Vagina (tissue), 2 donors: ENCODE measurements around the gene PPDPF. TPM values are rescaled to one million over a fixed set of nuclear protein-coding genes. Genes with fewer than 3 reads are reported as not detected.

Experiments used
- DNase-seq, 2 donors: peaks; one replicate each; pipeline ENCODE4 v3.0.0-alpha.2; 2017; ENCODE audit errors: extremely low spot score in 2 of 2
- H3K27ac ChIP-seq: fragments of 200-600 bp; sonication (generic); one replicate; pipeline ENCODE4 v1.5.1; 2019
- H3K27me3 ChIP-seq: fragments of 200-600 bp; sonication (generic); one replicate; pipeline ENCODE4 v1.5.1; 2019
- H3K36me3 ChIP-seq, 2 donors: fragments of 200-600 bp; sonication (generic); one replicate each; pipeline ENCODE4 v1.5.1; 2017 to 2019
- H3K4me1 ChIP-seq: fragments of 200-600 bp; sonication (generic); one replicate; pipeline ENCODE4 v1.5.1; 2019
- H3K4me3 ChIP-seq, 2 donors: fragments of 200-600 bp; sonication (generic); 1 replicate in 1 of 2; 2 replicates in 1 of 2; pipeline ENCODE4 v1.5.1; 2016 to 2019
- H3K9me3 ChIP-seq: fragments of 200-600 bp; sonication (generic); one replicate; pipeline ENCODE4 v1.5.1; 2019
- CTCF ChIP-seq, 3 experiments: fragments of 450-650 bp in 2 of 3; fragments of 200-600 bp in 1 of 3; sonication (generic) in 1 of 3; IDR thresholded peaks; one replicate each; pipeline ENCODE4 v1.5.1; 2017 to 2019; ENCODE audit warnings: antibody characterized with exemption in 3 of 3, mild to moderate bottlenecking in 2 of 3, moderate library complexity in 2 of 3
- POLR2A ChIP-seq, 2 donors: fragments of 450-650 bp; IDR thresholded peaks; one replicate each; pipeline ENCODE4 v1.6.1; 2017; ENCODE audit warnings: antibody characterized with exemption in 2 of 2, mild to moderate bottlenecking in 2 of 2, moderate library complexity in 2 of 2
- POLR2AphosphoS5 ChIP-seq, 2 donors: sonication (generic); formaldehyde crosslinking; IDR thresholded peaks; one replicate each; pipeline ENCODE4 v1.9.0; 2017; ENCODE audit warnings: antibody characterized with exemption in 2 of 2, mild to moderate bottlenecking in 2 of 2, low read depth in 1 of 2; ENCODE audit not compliant: insufficient read depth in 1 of 2
- intact Hi-C: fragments of 100-400 bp; cut with DNase I; formaldehyde crosslinking; loops from one replicate; pipeline ENCODE4 v1.15.1; 2023
- total RNA-seq: library from RNA; depleted of rRNA; stranded (reverse); fragments of >200 nt; gene quantifications from one replicate; pipeline ENCODE4 v1.2.3, GENCODE V29; 2016

PPDPF gene
- total RNA-seq, 1 donor from 2014 or later = 198 TPM

- H3K36me3 ChIP-seq = no peaks in the 10 kb centered on the region
- H3K4me3 ChIP-seq = peak within 1 kb of the TSS; percentile 61 to 63
- peaks cover 24% of the 10 kb centered on the region for H3K4me1 ChIP-seq
- H3K27me3 ChIP-seq = peaks cover 5% of the 10 kb centered on the region
- no peaks in the 10 kb centered on the region for H3K9me3 ChIP-seq
- H3K27ac ChIP-seq = peak within 1 kb of the TSS; percentile 30
- intact Hi-C loops = no loop called here
- TF ChIP-seq POLR2A (IDR thresholded peaks at IDR 0.05) = no peak
- TF ChIP-seq POLR2AphosphoS5 (IDR thresholded peaks at IDR 0.05; ENCODE audit: insufficient read depth in 1 of 2, low read depth in 1 of 2) = peak in 1 of 2 donors; percentile 27
- TF ChIP-seq CTCF (IDR thresholded peaks at IDR 0.05) = no peak
- DNase-seq = no peak
These were observed 33.3 kb downstream of the PPDPF start, which contains the start of gene FNDC11 for GRCh38 chr20:63553933-63554290. FNDC11 (plus strand) TSS chr20:63554159; CDS start chr20:63555664, 1,505 bp downstream.

DNA sequence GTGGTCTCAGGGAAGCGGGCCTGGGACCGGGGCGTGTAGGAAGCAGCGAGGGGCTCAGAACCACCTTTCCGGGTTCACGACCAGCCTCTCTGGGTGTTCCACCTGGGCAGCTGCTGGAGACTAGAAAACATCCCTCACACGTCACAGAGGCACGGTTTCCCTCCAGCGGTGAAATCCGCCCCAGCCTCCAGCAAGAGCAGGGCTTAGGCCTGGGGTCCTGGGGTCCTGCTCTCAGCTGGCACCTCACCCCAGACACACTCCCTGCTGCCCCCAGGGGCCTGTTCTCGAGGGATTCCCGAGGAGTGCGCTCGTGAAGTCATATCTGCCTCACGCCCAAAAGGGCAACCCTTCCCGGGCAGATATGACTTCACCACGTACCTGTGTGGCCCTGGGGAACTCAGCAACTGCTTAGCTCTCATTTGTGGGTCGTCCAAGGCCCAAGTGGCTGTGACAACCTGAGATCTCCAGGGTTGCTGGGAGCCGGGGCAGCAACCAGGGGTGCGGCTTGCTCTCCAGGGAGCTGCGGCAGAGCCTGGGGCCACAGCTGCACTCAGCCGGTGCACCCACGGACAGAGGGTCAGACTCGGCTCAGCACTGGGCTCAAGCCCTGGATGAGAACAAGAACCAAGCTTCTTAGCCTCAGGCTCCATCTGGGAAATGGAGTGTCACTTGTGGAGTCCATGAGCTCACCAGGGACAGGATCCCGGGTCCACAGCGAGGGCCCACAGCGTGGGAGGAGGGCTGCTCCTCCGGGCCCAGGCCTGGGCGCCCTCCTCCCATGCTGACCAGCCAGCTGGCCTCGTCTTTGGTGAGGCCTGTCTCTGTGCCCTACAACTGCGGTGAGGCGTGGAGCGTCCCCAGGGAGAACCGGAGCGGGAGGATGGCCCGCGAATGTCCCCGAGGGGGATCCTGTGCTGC is 34.1 kb downstream of the PPDPF start:
- peaks cover 24% of the 10 kb centered on the region for H3K4me1 ChIP-seq
- no peak overlapping the region for H3K27ac ChIP-seq
- H3K9me3 ChIP-seq = no peaks in the 10 kb centered on the region
- intact Hi-C loops = loop anchor here (5.0 kb wide), 1 partner anchor 1447 kb away; no protein-coding TSS in a partner anchor
- H3K27me3 ChIP-seq = peaks cover 5% of the 10 kb centered on the region
- TF ChIP-seq POLR2A (IDR thresholded peaks at IDR 0.05) (no peak), CTCF (IDR thresholded peaks at IDR 0.05) (no peak), POLR2AphosphoS5 (IDR thresholded peaks at IDR 0.05; ENCODE audit: insufficient read depth in 1 of 2, low read depth in 1 of 2) (no peak)
- H3K4me3 ChIP-seq = peak overlapping the region; percentile 61 to 63
- H3K36me3 ChIP-seq = no peaks in the 10 kb centered on the region
- DNase-seq = no peak

- Histone ChIP-seq H3K36me3 (peaks cover 0 to 12% of the 10 kb centered on the region in 2 donors), H3K27me3 (no peaks in the 10 kb centered on the region), H3K4me3 (no peak overlapping the region), H3K9me3 (no peaks in the 10 kb centered on the region), H3K27ac (no peak overlapping the region), H3K4me1 (peaks cover 24% of the 10 kb centered on the region)
- no peak for DNase-seq
- TF ChIP-seq POLR2AphosphoS5 (IDR thresholded peaks at IDR 0.05; ENCODE audit: insufficient read depth in 1 of 2, low read depth in 1 of 2) (no peak), CTCF (IDR thresholded peaks at IDR 0.05) (no peak), POLR2A (IDR thresholded peaks at IDR 0.05) (no peak)
- intact Hi-C loops = loop anchor here (5.0 kb wide), 1 partner anchor 1449 kb away; no protein-coding TSS in a partner anchor
These were observed 35.3 kb downstream of the PPDPF start for GRCh38 chr20:63555661-63556381.

- Histone ChIP-seq H3K4me1 (peaks cover 24% of the 10 kb centered on the region), H3K4me3 (no peak overlapping the region), H3K36me3 (peaks cover 0 to 23% of the 10 kb centered on the region in 2 donors), H3K9me3 (no peaks in the 10 kb centered on the region), H3K27ac (no peak overlapping the region), H3K27me3 (no peaks in the 10 kb centered on the region)
- TF ChIP-seq POLR2A (IDR thresholded peaks at IDR 0.05) (no peak), CTCF (IDR thresholded peaks at IDR 0.05) (no peak), POLR2AphosphoS5 (IDR thresholded peaks at IDR 0.05; ENCODE audit: insufficient read depth in 1 of 2, low read depth in 1 of 2) (no peak)
- intact Hi-C loops = loop anchor here (5.0 kb wide), 1 partner anchor 1450 kb away; no protein-coding TSS in a partner anchor
- DNase-seq = no peak
These were observed 36.4 kb downstream of the PPDPF start for GRCh38 chr20:63556873-63557478.
